NCI-H2029 treated with DMSO at 0.1 percent for 48 hours (cell line): ENCODE results near the gene PAX5.

Experiments used
- DNase-seq: peaks from one replicate; lab custom pipeline; 2025; lab: John Stamatoyannopoulos, UW

PAX5 gene

GRCh38 chr9:36961051-36961450, 73.0 kb downstream of the PAX5 start:
- no peak for DNase-seq

- no peak for DNase-seq
Measured at GRCh38 chr9:36960575-36960955, 73.5 kb downstream of the PAX5 start.

- DNase-seq = no peak
Measured at GRCh38 chr9:36959681-36960574, 74.1 kb downstream of the PAX5 start.

GRCh38 chr9:36956908-36957307, 77.2 kb downstream of the PAX5 start:
- DNase-seq = no peak

GRCh38 chr9:36950389-36950788, 83.7 kb downstream of the PAX5 start:
- DNase-seq = no peak

DNA sequence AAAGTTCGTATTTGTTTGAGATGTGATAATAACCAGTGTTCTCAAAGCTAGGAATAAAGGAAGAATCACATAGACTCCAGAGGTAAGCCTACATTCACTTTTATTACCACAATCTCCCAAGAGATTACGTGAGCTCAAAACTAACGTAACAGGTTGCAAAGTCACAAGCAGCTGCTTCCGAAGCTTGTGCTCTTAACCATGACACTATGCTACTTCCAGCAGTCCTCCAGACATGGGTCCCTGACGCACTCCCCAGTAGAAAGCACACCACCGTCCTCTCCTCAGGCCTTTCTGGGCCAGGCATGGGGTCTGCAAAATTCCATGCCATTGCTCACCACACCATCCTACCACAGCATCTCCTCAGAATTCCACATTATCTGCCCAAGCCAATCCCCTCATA, 84.6 kb downstream of the PAX5 start:
- DNase-seq = no peak

- no peak for DNase-seq
Measured at GRCh38 chr9:36948051-36948450, 86.0 kb downstream of the PAX5 start.

DNA sequence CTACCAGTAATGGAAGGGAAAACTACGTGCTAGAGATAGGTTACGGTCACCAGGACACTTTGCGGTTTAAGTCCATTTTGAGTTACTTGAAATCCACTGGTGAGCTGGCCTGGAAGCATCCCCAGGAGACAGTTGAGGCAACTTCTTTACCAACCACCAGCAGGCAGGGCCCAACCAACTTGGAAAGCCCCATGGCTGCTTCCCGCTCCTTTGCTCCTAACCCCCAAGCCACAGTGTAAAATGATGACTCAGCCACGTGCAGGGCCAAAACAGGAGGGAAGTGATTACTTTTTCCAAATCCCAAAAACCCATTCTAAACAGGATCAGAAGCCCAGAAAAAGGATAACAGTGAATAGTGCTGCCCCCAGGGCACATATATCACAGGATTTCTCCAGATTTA, 87.4 kb downstream of the PAX5 start:
- DNase-seq = no peak

- no peak for DNase-seq
Measured at GRCh38 chr9:36945999-36946398, 88.1 kb downstream of the PAX5 start.

- DNase-seq = no peak
Measured at GRCh38 chr9:36942891-36943290, 91.2 kb downstream of the PAX5 start.

- no peak for DNase-seq
Measured at GRCh38 chr9:36941441-36941840, 92.6 kb downstream of the PAX5 start.

- DNase-seq = no peak
Measured at GRCh38 chr9:36940881-36941280, 93.2 kb downstream of the PAX5 start.

DNA sequence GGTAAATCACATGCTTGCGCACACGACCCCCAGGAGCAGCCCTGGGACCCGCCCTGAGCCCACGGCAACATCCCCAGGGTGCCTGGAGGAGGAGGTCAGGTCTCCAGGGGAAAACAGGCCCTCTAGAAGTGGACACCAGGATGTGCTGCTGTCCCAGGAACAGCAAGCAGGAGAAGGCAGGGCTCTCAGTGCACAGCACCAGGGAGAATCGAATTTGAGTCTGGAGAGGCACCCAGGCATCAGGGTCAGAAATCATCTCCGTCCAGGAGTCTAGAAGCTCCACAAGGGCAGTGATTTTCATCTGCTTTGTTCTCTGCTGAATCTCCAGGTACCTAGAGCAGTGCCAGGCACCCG, 93.6 kb downstream of the PAX5 start:
- no peak for DNase-seq

GRCh38 chr9:36939655-36940499, 94.2 kb downstream of the PAX5 start:
- DNase-seq = no peak

DNA sequence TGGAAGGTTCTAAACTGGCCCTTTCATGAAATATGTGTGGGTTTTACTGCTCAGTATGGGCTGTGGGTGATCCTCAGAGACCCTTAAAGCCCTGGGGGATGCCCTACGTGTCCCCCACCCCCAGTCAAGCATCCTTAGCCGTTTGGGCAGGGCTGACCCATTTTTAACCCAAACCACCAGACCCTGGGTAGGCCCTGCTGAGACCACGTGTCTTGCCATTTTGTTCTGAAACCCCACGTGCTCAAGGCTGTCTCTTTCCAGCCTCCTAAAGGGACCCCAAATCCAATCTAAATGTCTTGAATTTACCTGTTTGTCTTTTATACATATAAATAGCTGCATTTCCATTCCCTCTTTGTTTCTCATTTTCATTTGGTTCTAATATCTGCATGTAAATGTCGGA, 94.9 kb downstream of the PAX5 start:
- no peak for DNase-seq

DNA sequence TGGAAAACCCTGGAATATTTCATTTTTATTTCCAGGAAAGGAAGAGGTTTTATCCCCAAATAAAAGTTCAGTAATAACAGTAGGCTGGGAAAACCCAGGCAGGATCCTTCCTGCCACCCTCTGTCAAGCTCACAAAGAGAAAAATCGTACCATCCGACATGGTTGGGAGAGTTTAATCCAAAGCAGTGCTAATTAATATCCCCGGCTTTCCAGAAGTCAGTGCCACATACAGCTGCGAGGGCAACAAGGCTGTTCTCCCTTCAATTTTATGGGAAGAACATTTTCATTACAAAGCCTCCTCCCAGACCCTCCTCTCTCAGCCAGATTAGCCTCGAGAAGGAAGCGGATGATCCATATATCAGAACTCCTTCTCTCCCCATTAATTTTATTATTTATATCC, 95.5 kb downstream of the PAX5 start:
- no peak for DNase-seq

- DNase-seq = no peak
Measured at GRCh38 chr9:36937951-36938350, 96.1 kb downstream of the PAX5 start.

- DNase-seq = no peak
Measured at GRCh38 chr9:36937346-36937745, 96.7 kb downstream of the PAX5 start.

GRCh38 chr9:36936498-36936831, 97.6 kb downstream of the PAX5 start:
- no peak for DNase-seq

DNA sequence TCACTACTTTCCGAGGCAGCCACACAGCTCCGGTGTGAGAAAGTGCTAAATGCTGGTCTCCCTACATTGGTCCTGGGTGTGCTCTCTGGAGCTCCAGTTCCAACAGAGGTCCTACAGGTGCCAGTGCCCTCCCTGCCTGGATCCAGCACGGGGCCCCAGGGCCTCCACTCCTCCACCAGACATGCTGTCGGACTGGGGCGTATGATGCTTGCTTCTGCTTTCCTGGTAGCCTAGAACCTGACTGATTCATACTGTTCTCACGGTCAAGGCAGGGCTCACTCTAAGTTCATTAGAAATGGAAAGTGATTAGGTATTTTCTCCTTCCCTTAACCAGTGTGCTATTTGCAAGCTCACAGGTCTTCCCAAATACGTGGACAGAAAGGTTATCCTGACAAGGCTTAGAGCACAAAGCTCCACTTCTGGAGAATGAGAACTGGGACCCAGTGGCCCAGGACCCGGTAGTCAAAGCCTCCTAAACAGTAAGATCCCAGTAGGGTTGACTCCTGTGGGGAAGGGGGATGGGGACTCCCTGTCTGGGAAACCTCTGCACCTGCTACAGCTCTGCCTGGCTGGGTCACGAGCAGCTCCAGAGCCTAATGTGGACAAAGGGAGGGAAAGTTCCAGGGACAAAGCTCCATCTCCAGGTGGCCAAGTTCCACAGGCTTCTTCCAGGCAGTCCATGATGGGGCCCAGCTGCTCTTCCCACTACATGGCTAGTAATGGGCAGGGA, 98.1 kb downstream of the PAX5 start:
- no peak for DNase-seq

DNA sequence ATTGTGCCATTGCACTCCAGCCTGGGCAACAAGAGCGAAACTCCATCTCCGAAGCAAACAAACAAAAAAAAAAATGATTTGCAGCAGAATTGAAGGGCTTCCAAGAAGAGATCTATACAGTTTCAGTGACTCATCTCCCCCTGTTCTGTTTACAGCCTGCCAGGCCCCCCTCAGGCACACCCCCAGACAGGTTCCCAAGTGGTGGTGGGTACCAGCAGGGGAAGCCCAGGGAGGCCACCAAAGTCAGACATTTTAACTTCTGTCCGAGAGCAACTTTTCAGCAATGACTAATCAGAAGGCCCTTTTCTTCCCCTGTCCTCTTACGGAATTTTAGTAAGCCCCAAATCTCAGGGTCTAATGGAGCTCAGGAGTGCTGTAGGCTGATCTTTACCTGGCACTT, 98.7 kb downstream of the PAX5 start:
- no peak for DNase-seq

DNA sequence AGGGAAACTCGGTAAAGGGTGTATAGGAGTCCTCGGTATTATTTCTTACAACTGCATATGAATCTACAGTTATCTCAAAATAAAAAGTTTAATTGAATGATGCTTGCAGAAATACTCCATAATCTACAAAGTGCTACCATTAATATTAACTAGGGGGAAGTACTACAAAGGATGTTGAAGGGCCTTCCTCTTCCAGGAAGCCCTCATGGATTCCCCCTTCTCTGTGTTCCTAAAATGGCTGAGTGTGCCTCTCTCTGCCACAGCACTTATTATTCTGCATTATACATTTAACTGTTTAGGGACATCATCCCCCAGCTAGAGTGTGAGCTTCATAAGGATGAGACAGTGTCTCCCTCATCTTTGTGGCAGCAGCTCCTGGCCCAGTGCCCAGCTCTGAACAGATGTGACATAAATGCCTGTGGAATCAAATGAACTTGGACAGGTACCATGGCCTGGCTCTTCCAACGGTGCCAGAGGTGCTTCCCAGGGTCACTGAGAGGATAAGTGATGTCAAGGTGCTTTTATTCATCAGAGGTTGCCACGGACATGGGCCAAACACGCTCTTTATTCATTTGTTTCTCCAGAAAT, 99.5 kb downstream of the PAX5 start:
- no peak for DNase-seq
